Measurements from ENCODE around the gene PPP1R1C.

GRCh38 chr2:182068811-182069210 lies 83.2 kb downstream of the PPP1R1C start:
- no peak for TF ChIP-seq CTCF (IDR thresholded peaks at IDR 0.05)
- TF ChIP-seq EP300 (IDR thresholded peaks at IDR 0.05), result no peak
- TF ChIP-seq POLR2A (IDR thresholded peaks at IDR 0.05), result no peak
